GM12891 (cell line): ENCODE measurements around the gene CAPN1.

Source experiments
- PAX5 ChIP-seq: IDR thresholded peaks from 2 replicates; pipeline ENCODE4 v1.6.1; 2011; ENCODE audit warnings: low read length, moderate library complexity, mild to moderate bottlenecking; ENCODE audit not compliant: insufficient read depth, severe bottlenecking
- POLR2A ChIP-seq: IDR thresholded peaks from 2 replicates; pipeline ENCODE4 v1.6.1; 2011; ENCODE audit warnings: low read depth, low read length, control low read depth
- POLR2AphosphoS5 ChIP-seq: IDR thresholded peaks from 2 replicates; pipeline ENCODE4 v1.6.1; 2011; ENCODE audit warnings: low read depth, low read length, control low read depth
- SPI1 ChIP-seq: IDR thresholded peaks from 2 replicates; pipeline ENCODE4 v1.6.1; 2011; ENCODE audit warnings: low read depth, low read length, control low read depth
- TAF1 ChIP-seq: IDR thresholded peaks from 2 replicates; pipeline ENCODE4 v1.6.1; 2011; ENCODE audit warnings: low read depth, low read length, control low read depth

GRCh38 chr11:65180877-65181568 lies 705 bp upstream of the CAPN1 start:
- no peak for TF ChIP-seq POLR2A
- TF ChIP-seq POLR2AphosphoS5, result no peak
- TF ChIP-seq TAF1, result no peak
- TF ChIP-seq SPI1, result no peak
- TF ChIP-seq PAX5, result no peak
